ENCODE results near the gene MAFG.

- TF ChIP-seq EZH2 (IDR thresholded peaks at IDR 0.05; ENCODE audit: low read depth, unreplicated experiment) (no peak), REST (IDR thresholded peaks at IDR 0.05; ENCODE audit: unreplicated experiment) (no peak), CTCF (conservative IDR thresholded peaks at IDR 0.05; ENCODE audit: low read depth in 2 of 2) (no peak)
Measured at GRCh38 chr17:81870981-81871386, 56.6 kb downstream of the MAFG start, which contains the start of gene ARHGDIA.
